ENCODE data around the gene SLC6A13. TPM values are rescaled to one million over a fixed set of nuclear protein-coding genes. Genes with fewer than 3 reads are reported as not detected.

Gene SLC6A13
- total RNA-seq, 1 experiment from 2014 or later = 0.37 TPM

DNA sequence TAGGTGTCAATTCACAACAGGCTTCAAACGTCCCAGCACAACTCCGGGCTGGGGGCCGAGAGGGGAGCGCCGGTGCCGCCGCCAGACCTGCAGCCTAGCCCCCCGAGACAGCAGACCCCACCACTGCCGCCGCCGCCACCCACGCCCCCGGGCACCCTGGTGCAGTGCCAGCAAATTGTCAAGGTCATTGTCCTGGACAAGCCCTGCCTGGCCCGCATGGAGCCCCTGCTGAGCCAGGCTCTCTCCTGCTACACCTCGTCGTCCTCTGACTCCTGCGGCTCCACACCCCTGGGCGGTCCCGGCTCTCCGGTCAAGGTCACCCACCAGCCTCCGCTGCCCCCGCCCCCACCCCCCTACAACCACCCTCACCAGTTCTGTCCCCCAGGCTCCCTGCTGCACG, 88.0 kb downstream of the SLC6A13 start:
- Mint-ChIP-seq H3K27me3 (ENCODE audit: low read depth) (no peaks in the 10 kb centered on the region; the same call in 1 of the 2 replicates), H3K4me3 (no peak overlapping the region), H3K9me3 (no peaks in the 10 kb centered on the region), H3K27ac (no peak overlapping the region), H3K36me3 (no peaks in the 10 kb centered on the region), H3K4me1 (peaks cover 42% of the 10 kb centered on the region)
- ChIA-PET POLR2A (no interaction called here), CTCF (no interaction called here)
- ATAC-seq (no peak), DNase-seq (ENCODE audit: low spot score) (no peak)
- TF ChIP-seq, protein P1, sequence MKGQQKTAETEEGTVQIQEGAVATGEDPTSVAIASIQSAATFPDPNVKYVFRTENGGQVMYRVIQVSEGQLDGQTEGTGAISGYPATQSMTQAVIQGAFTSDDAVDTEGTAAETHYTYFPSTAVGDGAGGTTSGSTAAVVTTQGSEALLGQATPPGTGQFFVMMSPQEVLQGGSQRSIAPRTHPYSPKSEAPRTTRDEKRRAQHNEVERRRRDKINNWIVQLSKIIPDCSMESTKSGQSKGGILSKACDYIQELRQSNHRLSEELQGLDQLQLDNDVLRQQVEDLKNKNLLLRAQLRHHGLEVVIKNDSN (CRISPR knock-in tag; IDR thresholded peaks at IDR 0.05) = no peak
- TF ChIP-seq, protein P2, sequence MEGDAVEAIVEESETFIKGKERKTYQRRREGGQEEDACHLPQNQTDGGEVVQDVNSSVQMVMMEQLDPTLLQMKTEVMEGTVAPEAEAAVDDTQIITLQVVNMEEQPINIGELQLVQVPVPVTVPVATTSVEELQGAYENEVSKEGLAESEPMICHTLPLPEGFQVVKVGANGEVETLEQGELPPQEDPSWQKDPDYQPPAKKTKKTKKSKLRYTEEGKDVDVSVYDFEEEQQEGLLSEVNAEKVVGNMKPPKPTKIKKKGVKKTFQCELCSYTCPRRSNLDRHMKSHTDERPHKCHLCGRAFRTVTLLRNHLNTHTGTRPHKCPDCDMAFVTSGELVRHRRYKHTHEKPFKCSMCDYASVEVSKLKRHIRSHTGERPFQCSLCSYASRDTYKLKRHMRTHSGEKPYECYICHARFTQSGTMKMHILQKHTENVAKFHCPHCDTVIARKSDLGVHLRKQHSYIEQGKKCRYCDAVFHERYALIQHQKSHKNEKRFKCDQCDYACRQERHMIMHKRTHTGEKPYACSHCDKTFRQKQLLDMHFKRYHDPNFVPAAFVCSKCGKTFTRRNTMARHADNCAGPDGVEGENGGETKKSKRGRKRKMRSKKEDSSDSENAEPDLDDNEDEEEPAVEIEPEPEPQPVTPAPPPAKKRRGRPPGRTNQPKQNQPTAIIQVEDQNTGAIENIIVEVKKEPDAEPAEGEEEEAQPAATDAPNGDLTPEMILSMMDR (IDR thresholded peaks at IDR 0.05) = no peak
- TF ChIP-seq FOXJ3 (CRISPR knock-in tag; IDR thresholded peaks at IDR 0.05; ENCODE audit: borderline replicate concordance) (no peak), NFYB (CRISPR knock-in tag; conservative IDR thresholded peaks at IDR 0.05; ENCODE audit: low read depth) (no peak), FOXK1 (CRISPR knock-in tag; IDR thresholded peaks at IDR 0.05) (no peak), NFATC4 (CRISPR knock-in tag; IDR thresholded peaks at IDR 0.05) (no peak)
- TF ChIP-seq, protein P3, sequence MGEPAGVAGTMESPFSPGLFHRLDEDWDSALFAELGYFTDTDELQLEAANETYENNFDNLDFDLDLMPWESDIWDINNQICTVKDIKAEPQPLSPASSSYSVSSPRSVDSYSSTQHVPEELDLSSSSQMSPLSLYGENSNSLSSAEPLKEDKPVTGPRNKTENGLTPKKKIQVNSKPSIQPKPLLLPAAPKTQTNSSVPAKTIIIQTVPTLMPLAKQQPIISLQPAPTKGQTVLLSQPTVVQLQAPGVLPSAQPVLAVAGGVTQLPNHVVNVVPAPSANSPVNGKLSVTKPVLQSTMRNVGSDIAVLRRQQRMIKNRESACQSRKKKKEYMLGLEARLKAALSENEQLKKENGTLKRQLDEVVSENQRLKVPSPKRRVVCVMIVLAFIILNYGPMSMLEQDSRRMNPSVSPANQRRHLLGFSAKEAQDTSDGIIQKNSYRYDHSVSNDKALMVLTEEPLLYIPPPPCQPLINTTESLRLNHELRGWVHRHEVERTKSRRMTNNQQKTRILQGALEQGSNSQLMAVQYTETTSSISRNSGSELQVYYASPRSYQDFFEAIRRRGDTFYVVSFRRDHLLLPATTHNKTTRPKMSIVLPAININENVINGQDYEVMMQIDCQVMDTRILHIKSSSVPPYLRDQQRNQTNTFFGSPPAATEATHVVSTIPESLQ (CRISPR knock-in tag; IDR thresholded peaks at IDR 0.05) = no peak
- TF ChIP-seq, protein P4, sequence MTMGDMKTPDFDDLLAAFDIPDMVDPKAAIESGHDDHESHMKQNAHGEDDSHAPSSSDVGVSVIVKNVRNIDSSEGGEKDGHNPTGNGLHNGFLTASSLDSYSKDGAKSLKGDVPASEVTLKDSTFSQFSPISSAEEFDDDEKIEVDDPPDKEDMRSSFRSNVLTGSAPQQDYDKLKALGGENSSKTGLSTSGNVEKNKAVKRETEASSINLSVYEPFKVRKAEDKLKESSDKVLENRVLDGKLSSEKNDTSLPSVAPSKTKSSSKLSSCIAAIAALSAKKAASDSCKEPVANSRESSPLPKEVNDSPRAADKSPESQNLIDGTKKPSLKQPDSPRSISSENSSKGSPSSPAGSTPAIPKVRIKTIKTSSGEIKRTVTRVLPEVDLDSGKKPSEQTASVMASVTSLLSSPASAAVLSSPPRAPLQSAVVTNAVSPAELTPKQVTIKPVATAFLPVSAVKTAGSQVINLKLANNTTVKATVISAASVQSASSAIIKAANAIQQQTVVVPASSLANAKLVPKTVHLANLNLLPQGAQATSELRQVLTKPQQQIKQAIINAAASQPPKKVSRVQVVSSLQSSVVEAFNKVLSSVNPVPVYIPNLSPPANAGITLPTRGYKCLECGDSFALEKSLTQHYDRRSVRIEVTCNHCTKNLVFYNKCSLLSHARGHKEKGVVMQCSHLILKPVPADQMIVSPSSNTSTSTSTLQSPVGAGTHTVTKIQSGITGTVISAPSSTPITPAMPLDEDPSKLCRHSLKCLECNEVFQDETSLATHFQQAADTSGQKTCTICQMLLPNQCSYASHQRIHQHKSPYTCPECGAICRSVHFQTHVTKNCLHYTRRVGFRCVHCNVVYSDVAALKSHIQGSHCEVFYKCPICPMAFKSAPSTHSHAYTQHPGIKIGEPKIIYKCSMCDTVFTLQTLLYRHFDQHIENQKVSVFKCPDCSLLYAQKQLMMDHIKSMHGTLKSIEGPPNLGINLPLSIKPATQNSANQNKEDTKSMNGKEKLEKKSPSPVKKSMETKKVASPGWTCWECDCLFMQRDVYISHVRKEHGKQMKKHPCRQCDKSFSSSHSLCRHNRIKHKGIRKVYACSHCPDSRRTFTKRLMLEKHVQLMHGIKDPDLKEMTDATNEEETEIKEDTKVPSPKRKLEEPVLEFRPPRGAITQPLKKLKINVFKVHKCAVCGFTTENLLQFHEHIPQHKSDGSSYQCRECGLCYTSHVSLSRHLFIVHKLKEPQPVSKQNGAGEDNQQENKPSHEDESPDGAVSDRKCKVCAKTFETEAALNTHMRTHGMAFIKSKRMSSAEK (CRISPR knock-in tag; IDR thresholded peaks at IDR 0.05; ENCODE audit: borderline replicate concordance) = no peak
- TF ChIP-seq, protein P5, sequence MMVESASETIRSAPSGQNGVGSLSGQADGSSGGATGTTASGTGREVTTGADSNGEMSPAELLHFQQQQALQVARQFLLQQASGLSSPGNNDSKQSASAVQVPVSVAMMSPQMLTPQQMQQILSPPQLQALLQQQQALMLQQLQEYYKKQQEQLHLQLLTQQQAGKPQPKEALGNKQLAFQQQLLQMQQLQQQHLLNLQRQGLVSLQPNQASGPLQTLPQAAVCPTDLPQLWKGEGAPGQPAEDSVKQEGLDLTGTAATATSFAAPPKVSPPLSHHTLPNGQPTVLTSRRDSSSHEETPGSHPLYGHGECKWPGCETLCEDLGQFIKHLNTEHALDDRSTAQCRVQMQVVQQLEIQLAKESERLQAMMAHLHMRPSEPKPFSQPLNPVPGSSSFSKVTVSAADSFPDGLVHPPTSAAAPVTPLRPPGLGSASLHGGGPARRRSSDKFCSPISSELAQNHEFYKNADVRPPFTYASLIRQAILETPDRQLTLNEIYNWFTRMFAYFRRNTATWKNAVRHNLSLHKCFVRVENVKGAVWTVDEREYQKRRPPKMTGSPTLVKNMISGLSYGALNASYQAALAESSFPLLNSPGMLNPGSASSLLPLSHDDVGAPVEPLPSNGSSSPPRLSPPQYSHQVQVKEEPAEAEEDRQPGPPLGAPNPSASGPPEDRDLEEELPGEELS (CRISPR knock-in tag; IDR thresholded peaks at IDR 0.05) = no peak
- TF ChIP-seq, protein P6, sequence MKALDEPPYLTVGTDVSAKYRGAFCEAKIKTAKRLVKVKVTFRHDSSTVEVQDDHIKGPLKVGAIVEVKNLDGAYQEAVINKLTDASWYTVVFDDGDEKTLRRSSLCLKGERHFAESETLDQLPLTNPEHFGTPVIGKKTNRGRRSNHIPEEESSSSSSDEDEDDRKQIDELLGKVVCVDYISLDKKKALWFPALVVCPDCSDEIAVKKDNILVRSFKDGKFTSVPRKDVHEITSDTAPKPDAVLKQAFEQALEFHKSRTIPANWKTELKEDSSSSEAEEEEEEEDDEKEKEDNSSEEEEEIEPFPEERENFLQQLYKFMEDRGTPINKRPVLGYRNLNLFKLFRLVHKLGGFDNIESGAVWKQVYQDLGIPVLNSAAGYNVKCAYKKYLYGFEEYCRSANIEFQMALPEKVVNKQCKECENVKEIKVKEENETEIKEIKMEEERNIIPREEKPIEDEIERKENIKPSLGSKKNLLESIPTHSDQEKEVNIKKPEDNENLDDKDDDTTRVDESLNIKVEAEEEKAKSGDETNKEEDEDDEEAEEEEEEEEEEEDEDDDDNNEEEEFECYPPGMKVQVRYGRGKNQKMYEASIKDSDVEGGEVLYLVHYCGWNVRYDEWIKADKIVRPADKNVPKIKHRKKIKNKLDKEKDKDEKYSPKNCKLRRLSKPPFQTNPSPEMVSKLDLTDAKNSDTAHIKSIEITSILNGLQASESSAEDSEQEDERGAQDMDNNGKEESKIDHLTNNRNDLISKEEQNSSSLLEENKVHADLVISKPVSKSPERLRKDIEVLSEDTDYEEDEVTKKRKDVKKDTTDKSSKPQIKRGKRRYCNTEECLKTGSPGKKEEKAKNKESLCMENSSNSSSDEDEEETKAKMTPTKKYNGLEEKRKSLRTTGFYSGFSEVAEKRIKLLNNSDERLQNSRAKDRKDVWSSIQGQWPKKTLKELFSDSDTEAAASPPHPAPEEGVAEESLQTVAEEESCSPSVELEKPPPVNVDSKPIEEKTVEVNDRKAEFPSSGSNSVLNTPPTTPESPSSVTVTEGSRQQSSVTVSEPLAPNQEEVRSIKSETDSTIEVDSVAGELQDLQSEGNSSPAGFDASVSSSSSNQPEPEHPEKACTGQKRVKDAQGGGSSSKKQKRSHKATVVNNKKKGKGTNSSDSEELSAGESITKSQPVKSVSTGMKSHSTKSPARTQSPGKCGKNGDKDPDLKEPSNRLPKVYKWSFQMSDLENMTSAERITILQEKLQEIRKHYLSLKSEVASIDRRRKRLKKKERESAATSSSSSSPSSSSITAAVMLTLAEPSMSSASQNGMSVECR (CRISPR knock-in tag; IDR thresholded peaks at IDR 0.05; ENCODE audit: borderline replicate concordance) = no peak
- TF ChIP-seq, protein P7, sequence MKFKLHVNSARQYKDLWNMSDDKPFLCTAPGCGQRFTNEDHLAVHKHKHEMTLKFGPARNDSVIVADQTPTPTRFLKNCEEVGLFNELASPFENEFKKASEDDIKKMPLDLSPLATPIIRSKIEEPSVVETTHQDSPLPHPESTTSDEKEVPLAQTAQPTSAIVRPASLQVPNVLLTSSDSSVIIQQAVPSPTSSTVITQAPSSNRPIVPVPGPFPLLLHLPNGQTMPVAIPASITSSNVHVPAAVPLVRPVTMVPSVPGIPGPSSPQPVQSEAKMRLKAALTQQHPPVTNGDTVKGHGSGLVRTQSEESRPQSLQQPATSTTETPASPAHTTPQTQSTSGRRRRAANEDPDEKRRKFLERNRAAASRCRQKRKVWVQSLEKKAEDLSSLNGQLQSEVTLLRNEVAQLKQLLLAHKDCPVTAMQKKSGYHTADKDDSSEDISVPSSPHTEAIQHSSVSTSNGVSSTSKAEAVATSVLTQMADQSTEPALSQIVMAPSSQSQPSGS (CRISPR knock-in tag; IDR thresholded peaks at IDR 0.05; ENCODE audit: borderline replicate concordance, low read depth) = no peak
- TF ChIP-seq, protein P8, sequence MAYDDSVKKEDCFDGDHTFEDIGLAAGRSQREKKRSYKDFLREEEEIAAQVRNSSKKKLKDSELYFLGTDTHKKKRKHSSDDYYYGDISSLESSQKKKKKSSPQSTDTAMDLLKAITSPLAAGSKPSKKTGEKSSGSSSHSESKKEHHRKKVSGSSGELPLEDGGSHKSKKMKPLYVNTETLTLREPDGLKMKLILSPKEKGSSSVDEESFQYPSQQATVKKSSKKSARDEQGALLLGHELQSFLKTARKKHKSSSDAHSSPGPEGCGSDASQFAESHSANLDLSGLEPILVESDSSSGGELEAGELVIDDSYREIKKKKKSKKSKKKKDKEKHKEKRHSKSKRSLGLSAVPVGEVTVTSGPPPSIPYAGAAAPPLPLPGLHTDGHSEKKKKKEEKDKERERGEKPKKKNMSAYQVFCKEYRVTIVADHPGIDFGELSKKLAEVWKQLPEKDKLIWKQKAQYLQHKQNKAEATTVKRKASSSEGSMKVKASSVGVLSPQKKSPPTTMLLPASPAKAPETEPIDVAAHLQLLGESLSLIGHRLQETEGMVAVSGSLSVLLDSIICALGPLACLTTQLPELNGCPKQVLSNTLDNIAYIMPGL (CRISPR knock-in tag; IDR thresholded peaks at IDR 0.05) = no peak
- TF ChIP-seq, protein P9, sequence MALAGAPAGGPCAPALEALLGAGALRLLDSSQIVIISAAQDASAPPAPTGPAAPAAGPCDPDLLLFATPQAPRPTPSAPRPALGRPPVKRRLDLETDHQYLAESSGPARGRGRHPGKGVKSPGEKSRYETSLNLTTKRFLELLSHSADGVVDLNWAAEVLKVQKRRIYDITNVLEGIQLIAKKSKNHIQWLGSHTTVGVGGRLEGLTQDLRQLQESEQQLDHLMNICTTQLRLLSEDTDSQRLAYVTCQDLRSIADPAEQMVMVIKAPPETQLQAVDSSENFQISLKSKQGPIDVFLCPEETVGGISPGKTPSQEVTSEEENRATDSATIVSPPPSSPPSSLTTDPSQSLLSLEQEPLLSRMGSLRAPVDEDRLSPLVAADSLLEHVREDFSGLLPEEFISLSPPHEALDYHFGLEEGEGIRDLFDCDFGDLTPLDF (CRISPR knock-in tag; IDR thresholded peaks at IDR 0.05) = no peak

Data from WTC11 (cell line).